ENCODE data around the gene VWF.

Gene VWF

GRCh38 chr12:6046511-6047180, 77.8 kb downstream of the VWF start:
- no peak overlapping the region for H3K4me3 ChIP-seq
- no peak overlapping the region for H3K27ac ChIP-seq
- TF ChIP-seq POLR2AphosphoS5 (IDR thresholded peaks at IDR 0.05; ENCODE audit: borderline replicate concordance, low read depth, low read length) (no peak), EZH2 (IDR thresholded peaks at IDR 0.05) (no peak), FOXP2 (optimal IDR thresholded peaks at IDR 0.05; ENCODE audit: control extremely low read depth, extremely low read length, insufficient read depth) (no peak)
- H3K9me3 ChIP-seq (ENCODE audit: low read depth, low read length), result no peaks in the 10 kb centered on the region
- no peaks in the 10 kb centered on the region for H3K36me3 ChIP-seq (ENCODE audit: insufficient read depth, low read length)
- no peak overlapping the region for H3K9ac ChIP-seq (ENCODE audit: insufficient read length)
- DNase-seq (ENCODE audit: low read depth, low spot score), result no peak

- TF ChIP-seq POLR2AphosphoS5 (IDR thresholded peaks at IDR 0.05; ENCODE audit: borderline replicate concordance, low read depth, low read length) (no peak), FOXP2 (optimal IDR thresholded peaks at IDR 0.05; ENCODE audit: control extremely low read depth, extremely low read length, insufficient read depth) (no peak), EZH2 (IDR thresholded peaks at IDR 0.05) (no peak)
- H3K9me3 ChIP-seq (ENCODE audit: low read depth, low read length), result no peaks in the 10 kb centered on the region
- no peak overlapping the region for H3K27ac ChIP-seq
- no peak for DNase-seq (ENCODE audit: low read depth, low spot score)
- no peak overlapping the region for H3K4me3 ChIP-seq
- no peaks in the 10 kb centered on the region for H3K36me3 ChIP-seq (ENCODE audit: insufficient read depth, low read length)
- no peak overlapping the region for H3K9ac ChIP-seq (ENCODE audit: insufficient read length)
Measured at GRCh38 chr12:6045438-6045837, 79.0 kb downstream of the VWF start.

DNA sequence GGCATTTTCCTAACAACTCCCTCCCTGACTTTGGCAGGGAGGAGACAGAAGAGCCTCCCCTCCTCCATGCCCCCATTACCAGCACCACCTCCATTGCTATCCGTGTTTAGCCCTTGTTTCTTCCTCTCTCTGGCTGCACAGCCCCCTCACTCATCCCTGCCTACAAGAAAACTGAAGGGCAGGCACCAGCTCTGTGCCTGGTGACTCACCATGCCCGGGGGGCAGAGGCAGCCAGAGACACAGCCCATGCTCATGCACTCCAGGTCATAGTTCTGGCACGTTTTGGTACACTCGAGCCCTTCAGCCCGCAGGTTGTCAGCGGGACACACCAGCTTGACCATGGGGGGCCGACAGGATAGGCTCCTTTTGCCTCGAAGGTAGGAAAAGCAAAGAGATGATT, 80.4 kb downstream of the VWF start:
- no peak for DNase-seq (ENCODE audit: low read depth, low spot score)
- H3K9me3 ChIP-seq (ENCODE audit: low read depth, low read length), result no peaks in the 10 kb centered on the region
- no peak overlapping the region for H3K27ac ChIP-seq
- no peak overlapping the region for H3K4me3 ChIP-seq
- no peak overlapping the region for H3K9ac ChIP-seq (ENCODE audit: insufficient read length)
- no peaks in the 10 kb centered on the region for H3K36me3 ChIP-seq (ENCODE audit: insufficient read depth, low read length)
- TF ChIP-seq EZH2 (IDR thresholded peaks at IDR 0.05), result no peak
- TF ChIP-seq FOXP2 (optimal IDR thresholded peaks at IDR 0.05; ENCODE audit: control extremely low read depth, extremely low read length, insufficient read depth), result no peak
- TF ChIP-seq POLR2AphosphoS5 (IDR thresholded peaks at IDR 0.05; ENCODE audit: borderline replicate concordance, low read depth, low read length), result no peak

DNA sequence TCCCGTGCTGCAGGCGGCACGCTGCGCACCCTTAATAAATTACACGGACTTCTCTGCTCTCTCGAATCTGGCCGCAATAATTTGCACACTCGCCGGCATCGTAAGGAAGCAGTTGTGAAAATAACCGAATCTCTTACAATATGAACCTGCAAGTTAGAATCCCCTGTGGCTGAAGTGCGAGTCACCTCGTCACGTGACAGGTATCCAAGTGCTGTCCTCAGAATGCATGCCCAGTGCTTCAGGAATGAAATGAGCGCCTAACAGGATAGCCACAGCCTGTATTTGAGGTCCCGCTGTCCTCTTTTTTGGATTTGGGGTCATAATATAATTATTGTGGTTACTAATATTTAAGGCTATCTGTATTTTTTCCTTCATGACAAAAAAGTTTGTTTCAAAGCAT, 82.0 kb downstream of the VWF start:
- Histone ChIP-seq H3K9me3 (ENCODE audit: low read depth, low read length) (no peaks in the 10 kb centered on the region), H3K27ac (no peak overlapping the region), H3K9ac (ENCODE audit: insufficient read length) (no peak overlapping the region), H3K36me3 (ENCODE audit: insufficient read depth, low read length) (no peaks in the 10 kb centered on the region), H3K4me3 (no peak overlapping the region)
- TF ChIP-seq POLR2AphosphoS5 (IDR thresholded peaks at IDR 0.05; ENCODE audit: borderline replicate concordance, low read depth, low read length), result no peak
- no peak for TF ChIP-seq FOXP2 (optimal IDR thresholded peaks at IDR 0.05; ENCODE audit: control extremely low read depth, extremely low read length, insufficient read depth)
- no peak for TF ChIP-seq EZH2 (IDR thresholded peaks at IDR 0.05)
- DNase-seq (ENCODE audit: low read depth, low spot score), result no peak

GRCh38 chr12:6041891-6042290, 82.6 kb downstream of the VWF start:
- no peak for DNase-seq (ENCODE audit: low read depth, low spot score)
- no peak for TF ChIP-seq POLR2AphosphoS5 (IDR thresholded peaks at IDR 0.05; ENCODE audit: borderline replicate concordance, low read depth, low read length)
- no peak for TF ChIP-seq FOXP2 (optimal IDR thresholded peaks at IDR 0.05; ENCODE audit: control extremely low read depth, extremely low read length, insufficient read depth)
- no peak for TF ChIP-seq EZH2 (IDR thresholded peaks at IDR 0.05)
- Histone ChIP-seq H3K36me3 (ENCODE audit: insufficient read depth, low read length) (no peaks in the 10 kb centered on the region), H3K9ac (ENCODE audit: insufficient read length) (no peak overlapping the region), H3K4me3 (no peak overlapping the region), H3K27ac (no peak overlapping the region), H3K9me3 (ENCODE audit: low read depth, low read length) (no peaks in the 10 kb centered on the region)

- no peaks in the 10 kb centered on the region for H3K9me3 ChIP-seq (ENCODE audit: low read depth, low read length)
- DNase-seq (ENCODE audit: low read depth, low spot score), result no peak
- H3K36me3 ChIP-seq (ENCODE audit: insufficient read depth, low read length), result no peaks in the 10 kb centered on the region
- no peak overlapping the region for H3K4me3 ChIP-seq
- no peak overlapping the region for H3K27ac ChIP-seq
- no peak for TF ChIP-seq POLR2AphosphoS5 (IDR thresholded peaks at IDR 0.05; ENCODE audit: borderline replicate concordance, low read depth, low read length)
- TF ChIP-seq FOXP2 (optimal IDR thresholded peaks at IDR 0.05; ENCODE audit: control extremely low read depth, extremely low read length, insufficient read depth), result no peak
- no peak for TF ChIP-seq EZH2 (IDR thresholded peaks at IDR 0.05)
- H3K9ac ChIP-seq (ENCODE audit: insufficient read length), result no peak overlapping the region
Measured at GRCh38 chr12:6040815-6041214, 83.7 kb downstream of the VWF start.

- Histone ChIP-seq H3K27ac (no peak overlapping the region), H3K9ac (ENCODE audit: insufficient read length) (no peak overlapping the region), H3K4me3 (no peak overlapping the region), H3K9me3 (ENCODE audit: low read depth, low read length) (no peaks in the 10 kb centered on the region), H3K36me3 (ENCODE audit: insufficient read depth, low read length) (no peaks in the 10 kb centered on the region)
- TF ChIP-seq EZH2 (IDR thresholded peaks at IDR 0.05) (no peak), FOXP2 (optimal IDR thresholded peaks at IDR 0.05; ENCODE audit: control extremely low read depth, extremely low read length, insufficient read depth) (no peak), POLR2AphosphoS5 (IDR thresholded peaks at IDR 0.05; ENCODE audit: borderline replicate concordance, low read depth, low read length) (no peak)
- peak; percentile 24 for DNase-seq (ENCODE audit: low read depth, low spot score)
Measured at GRCh38 chr12:6039894-6040601, 84.4 kb downstream of the VWF start.

- no peaks in the 10 kb centered on the region for H3K9me3 ChIP-seq (ENCODE audit: low read depth, low read length)
- peak; percentile 30 for DNase-seq (ENCODE audit: low read depth, low spot score)
- H3K27ac ChIP-seq, result no peak overlapping the region
- no peaks in the 10 kb centered on the region for H3K36me3 ChIP-seq (ENCODE audit: insufficient read depth, low read length)
- no peak overlapping the region for H3K9ac ChIP-seq (ENCODE audit: insufficient read length)
- TF ChIP-seq EZH2 (IDR thresholded peaks at IDR 0.05) (no peak), POLR2AphosphoS5 (IDR thresholded peaks at IDR 0.05; ENCODE audit: borderline replicate concordance, low read depth, low read length) (no peak), FOXP2 (optimal IDR thresholded peaks at IDR 0.05; ENCODE audit: control extremely low read depth, extremely low read length, insufficient read depth) (no peak)
- no peak overlapping the region for H3K4me3 ChIP-seq
Measured at GRCh38 chr12:6038160-6038559, 86.3 kb downstream of the VWF start.
